K562 (cell line): ENCODE measurements around the gene B3GALNT2. TPM values are rescaled to one million over a fixed set of nuclear protein-coding genes. Genes with fewer than 3 reads are reported as not detected.

Experiments used
- FOXO4 ChIP-seq: fragments of 450-650 bp; formaldehyde crosslinking; IDR thresholded peaks from 2 replicates; pipeline ENCODE4 v1.4.0; 2020; ENCODE audit warnings: mild to moderate bottlenecking, moderate library complexity
- ILK ChIP-seq: fragments of 450-650 bp; IDR thresholded peaks from 2 replicates; pipeline ENCODE4 v1.6.1; 2016; ENCODE audit warnings: missing genetic modification characterization, low read depth, mild to moderate bottlenecking, missing compliant biosample characterization, moderate library complexity, borderline replicate concordance
- JUND ChIP-seq, 2 experiments: IDR thresholded peaks; 2 replicates in 1 of 2; 3 replicates in 1 of 2; pipeline ENCODE4 v1.6.1; 2011; ENCODE audit warnings: borderline replicate concordance in 2 of 2, low read depth in 2 of 2, low read length in 2 of 2, improper control_type of control experiment in 1 of 2, missing biosample characterization in 1 of 2, missing genetic modification characterization in 1 of 2, missing genetic modification reagents in 1 of 2
- KAT2B ChIP-seq: IDR thresholded peaks from one replicate; pipeline ENCODE4 v1.6.1; 2012; ENCODE audit warnings: low read depth, mild to moderate bottlenecking, control low read depth, inconsistent platforms, low read length, moderate library complexity
- KAT7 ChIP-seq: sonication (generic); formaldehyde crosslinking; IDR thresholded peaks from 2 replicates; pipeline ENCODE4 v1.8.0; 2022; ENCODE audit warnings: missing genetic modification reagents, mild to moderate bottlenecking, borderline replicate concordance
- LARP7 ChIP-seq: fragments of 450-650 bp; IDR thresholded peaks from 2 replicates; pipeline ENCODE4 v1.6.1; 2016
- NFIX ChIP-seq: fragments of 250-450 bp; sonication (Bioruptor Pico); IDR thresholded peaks from 2 replicates; pipeline ENCODE4 v1.4.0; 2020; ENCODE audit warnings: low read depth, mild to moderate bottlenecking, moderate library complexity
- PHB ChIP-seq: fragments of 250-450 bp; sonication (Bioruptor Pico); IDR thresholded peaks from 2 replicates; pipeline ENCODE4 v1.5.0; 2021
- PREB ChIP-seq: sonication (generic); formaldehyde crosslinking; IDR thresholded peaks from 2 replicates; pipeline ENCODE4 v1.8.1; 2023; ENCODE audit warnings: mild to moderate bottlenecking, missing genetic modification reagents
- SMARCA4 ChIP-seq: fragments of 450-650 bp; IDR thresholded peaks from 2 replicates; pipeline ENCODE4 v1.6.1; 2016
- ZBTB34 ChIP-seq: fragments of 250-450 bp; sonication (Bioruptor Pico); IDR thresholded peaks from 2 replicates; pipeline ENCODE4 v1.8.0; 2021; ENCODE audit warnings: mild to moderate bottlenecking, moderate library complexity
- ZFX ChIP-seq: sonication (generic); formaldehyde crosslinking; IDR thresholded peaks from 2 replicates; pipeline ENCODE4 v1.8.0; 2022; ENCODE audit warnings: mild to moderate bottlenecking, missing genetic modification reagents, moderate library complexity
- ZNF644 ChIP-seq: fragments of 200-800 bp; sonication (Bioruptor generic); IDR thresholded peaks from 2 replicates; pipeline ENCODE4 v1.6.1; 2016; ENCODE audit warnings: low read depth, missing genetic modification characterization, missing compliant biosample characterization
- ZNF707 ChIP-seq: fragments of 250-450 bp; sonication (Bioruptor Pico); conservative IDR thresholded peaks from 2 replicates; pipeline ENCODE4 v1.8.0; 2022; ENCODE audit warnings: inconsistent platforms, mild to moderate bottlenecking, moderate library complexity
- polyA plus RNA-seq, 8 experiments: library from polyadenylated mRNA; depleted of rRNA in 4 of 8; stranded (reverse) in 5 of 8; unstranded in 3 of 8; fragments of >200 nt; fragmentation: Nextera tagmentation in 2 of 8; fragmentation: Illumina TruSeq in 1 of 8; extraction: Ambion mirVana in 2 of 8; extraction: Trizol in 1 of 8; gene quantifications; 2 replicates each; pipeline versions ENCODE4 v1.2.1 to v1.2.3, GENCODE V29; 2011 to 2014; ENCODE audit warnings: inconsistent platforms in 1 of 8, missing spikeins in 1 of 8
- total RNA-seq, 7 experiments: library from RNA; depleted of rRNA in 6 of 7; stranded (reverse); fragments of >200 nt in 6 of 7; fragmentation: Illumina TruSeq in 2 of 7; extraction: Trizol in 2 of 7; gene quantifications; 2 replicates each; pipeline versions ENCODE4 v1.2.1 to v1.2.3, GENCODE V29; 2011 to 2021; ENCODE audit warnings: low replicate concordance in 1 of 7

B3GALNT2 gene
- total and polyA plus RNA-seq, 9 of the 15 experiments (the other 6 are each of a cell fraction or from before 2014, with no cell fraction given): 2.0 to 31.7 (median 22.9) TPM

- TF ChIP-seq PREB (CRISPR knock-in tag) (no peak), PHB (no peak), JUND (IDR thresholded peaks at IDR 0.05; ENCODE audit: borderline replicate concordance, low read depth, low read length) (peak; percentile 86), JUND (tag; IDR thresholded peaks at IDR 0.05; ENCODE audit: borderline replicate concordance, low read depth, low read length) (peak; percentile 85; the same call in 2 of the 3 replicates), ZFX (CRISPR knock-in tag) (peak; percentile 44; the same call in 1 of the 2 replicates), NFIX (CRISPR knock-in tag) (no peak), ZNF644 (tag) (no peak), SMARCA4 (peak; percentile 84), ILK (tag) (no peak), ZBTB34 (CRISPR knock-in tag) (no peak), KAT2B (no peak), KAT7 (CRISPR knock-in tag) (no peak), ZNF707 (no peak), FOXO4 (CRISPR knock-in tag) (no peak), LARP7 (no peak)
Observed at GRCh38 chr1:235442788-235443429, 61.3 kb downstream of the B3GALNT2 start (continued).
